Loucy (cell line): Measurements from ENCODE around the gene MMP21.

ENCODE experiments used
- EZH2phosphoT487 ChIP-seq: fragments of 200-600 bp; IDR thresholded peaks from 2 replicates; pipeline ENCODE4 v1.6.1; 2018; ENCODE audit warnings: antibody characterized with exemption, mild to moderate bottlenecking, moderate library complexity, borderline replicate concordance
- TF ChIP-seq, protein P1 (sequence below): fragments of 200-600 bp; sonication (generic); conservative IDR thresholded peaks from 2 replicates; pipeline ENCODE4 v1.5.1; 2014; ENCODE audit warnings: mild to moderate bottlenecking, antibody characterized with exemption, low read length

DNA sequence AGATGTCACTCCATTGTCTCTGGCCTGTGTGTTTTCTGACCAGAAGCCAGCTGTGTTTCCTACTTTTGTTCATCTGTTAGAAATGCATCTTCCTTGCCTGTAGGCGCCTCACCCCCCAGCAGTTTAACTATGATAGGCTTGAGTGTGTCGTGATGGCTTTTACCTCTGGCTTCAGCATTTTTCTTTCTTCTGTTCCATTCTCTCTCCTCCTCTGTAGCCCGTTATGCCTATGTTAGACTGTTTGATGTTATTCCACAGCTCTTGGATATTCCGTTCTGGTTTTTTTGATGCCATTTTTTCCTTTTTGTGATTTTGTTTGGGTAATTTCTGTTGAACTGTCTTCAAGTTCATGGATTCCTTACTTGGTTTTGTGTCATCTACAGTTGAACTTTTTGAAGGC lies 17.9 kb downstream of the MMP21 start:
- TF ChIP-seq, protein P1, sequence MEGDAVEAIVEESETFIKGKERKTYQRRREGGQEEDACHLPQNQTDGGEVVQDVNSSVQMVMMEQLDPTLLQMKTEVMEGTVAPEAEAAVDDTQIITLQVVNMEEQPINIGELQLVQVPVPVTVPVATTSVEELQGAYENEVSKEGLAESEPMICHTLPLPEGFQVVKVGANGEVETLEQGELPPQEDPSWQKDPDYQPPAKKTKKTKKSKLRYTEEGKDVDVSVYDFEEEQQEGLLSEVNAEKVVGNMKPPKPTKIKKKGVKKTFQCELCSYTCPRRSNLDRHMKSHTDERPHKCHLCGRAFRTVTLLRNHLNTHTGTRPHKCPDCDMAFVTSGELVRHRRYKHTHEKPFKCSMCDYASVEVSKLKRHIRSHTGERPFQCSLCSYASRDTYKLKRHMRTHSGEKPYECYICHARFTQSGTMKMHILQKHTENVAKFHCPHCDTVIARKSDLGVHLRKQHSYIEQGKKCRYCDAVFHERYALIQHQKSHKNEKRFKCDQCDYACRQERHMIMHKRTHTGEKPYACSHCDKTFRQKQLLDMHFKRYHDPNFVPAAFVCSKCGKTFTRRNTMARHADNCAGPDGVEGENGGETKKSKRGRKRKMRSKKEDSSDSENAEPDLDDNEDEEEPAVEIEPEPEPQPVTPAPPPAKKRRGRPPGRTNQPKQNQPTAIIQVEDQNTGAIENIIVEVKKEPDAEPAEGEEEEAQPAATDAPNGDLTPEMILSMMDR = no peak
- TF ChIP-seq EZH2phosphoT487 = no peak
